PFSK-1 (cell line): ENCODE results near the gene WDR81.

ENCODE experiments used
- FOXP2 ChIP-seq: optimal IDR thresholded peaks from 2 replicates; pipeline ENCODE3; 2011; ENCODE audit warnings: borderline replicate concordance, control low read depth, inconsistent platforms; ENCODE audit not compliant: insufficient read depth; ENCODE audit errors: extremely low read length, extremely low read depth
- POLR2AphosphoS5 ChIP-seq: IDR thresholded peaks from 2 replicates; pipeline ENCODE4 v1.6.1; 2012; ENCODE audit warnings: low read depth, mild to moderate bottlenecking, control low read depth, low read length, moderate library complexity
- REST ChIP-seq, 2 experiments: IDR thresholded peaks; 2 replicates each; pipeline versions ENCODE4 v1.6.1 to v1.8.0; 2011 to 2012; ENCODE audit warnings: low read depth in 2 of 2, low read length in 2 of 2, control low read depth in 1 of 2, inconsistent platforms in 1 of 2, mild to moderate bottlenecking in 1 of 2, moderate library complexity in 1 of 2; ENCODE audit not compliant: insufficient read depth in 1 of 2
- SIN3A ChIP-seq: IDR thresholded peaks from 2 replicates; pipeline ENCODE4 v1.6.1; 2012; ENCODE audit warnings: mild to moderate bottlenecking, low read length, moderate library complexity, borderline replicate concordance; ENCODE audit not compliant: insufficient read depth
- TAF1 ChIP-seq: IDR thresholded peaks from 2 replicates; pipeline ENCODE4 v1.6.1; 2012; ENCODE audit warnings: low read length, control low read depth, borderline replicate concordance; ENCODE audit not compliant: insufficient read depth

WDR81 gene

GRCh38 chr17:1710807-1711553, 13.5 kb upstream of the WDR81 start:
- TF ChIP-seq POLR2AphosphoS5 (no peak), REST (IDR thresholded peaks at IDR 0.05; ENCODE audit: insufficient read depth in 1 of 2, low read depth in 2 of 2, low read length in 2 of 2) (no peak), SIN3A (no peak), TAF1 (no peak)

GRCh38 chr17:1711804-1712203, 12.7 kb upstream of the WDR81 start:
- TF ChIP-seq TAF1 (no peak), SIN3A (no peak), FOXP2 (no peak), REST (IDR thresholded peaks at IDR 0.05; ENCODE audit: insufficient read depth in 1 of 2, low read depth in 2 of 2, low read length in 2 of 2) (no peak), POLR2AphosphoS5 (no peak)

GRCh38 chr17:1712271-1712670, 12.2 kb upstream of the WDR81 start:
- TF ChIP-seq REST (IDR thresholded peaks at IDR 0.05; ENCODE audit: insufficient read depth in 1 of 2, low read depth in 2 of 2, low read length in 2 of 2) (no peak), TAF1 (no peak), FOXP2 (no peak), POLR2AphosphoS5 (no peak), SIN3A (no peak)

GRCh38 chr17:1713160-1713877, 11.2 kb upstream of the WDR81 start:
- TF ChIP-seq REST (IDR thresholded peaks at IDR 0.05; ENCODE audit: insufficient read depth in 1 of 2, low read depth in 2 of 2, low read length in 2 of 2) (no peak), FOXP2 (no peak), POLR2AphosphoS5 (peak; percentile 30; the same call in 1 of the 2 replicates)
